H1 (cell line): ENCODE measurements around the gene CLDN34.

ENCODE experiments used
- CEBPB ChIP-seq: IDR thresholded peaks from 2 replicates; pipeline ENCODE4 v1.6.1; 2012; ENCODE audit warnings: low read depth, low read length
- TF ChIP-seq, protein P1 (sequence below), 3 experiments: IDR thresholded peaks; 1 replicate in 2 of 3; 2 replicates in 1 of 3; pipeline versions ENCODE4 v1.5.1 to v1.6.1; 2011; ENCODE audit warnings: low read length in 3 of 3, mild to moderate bottlenecking in 3 of 3, inconsistent platforms in 2 of 3, low read depth in 1 of 3, moderate library complexity in 1 of 3; ENCODE audit not compliant: insufficient read depth in 1 of 3; ENCODE audit errors: control extremely low read depth in 1 of 3

DNA sequence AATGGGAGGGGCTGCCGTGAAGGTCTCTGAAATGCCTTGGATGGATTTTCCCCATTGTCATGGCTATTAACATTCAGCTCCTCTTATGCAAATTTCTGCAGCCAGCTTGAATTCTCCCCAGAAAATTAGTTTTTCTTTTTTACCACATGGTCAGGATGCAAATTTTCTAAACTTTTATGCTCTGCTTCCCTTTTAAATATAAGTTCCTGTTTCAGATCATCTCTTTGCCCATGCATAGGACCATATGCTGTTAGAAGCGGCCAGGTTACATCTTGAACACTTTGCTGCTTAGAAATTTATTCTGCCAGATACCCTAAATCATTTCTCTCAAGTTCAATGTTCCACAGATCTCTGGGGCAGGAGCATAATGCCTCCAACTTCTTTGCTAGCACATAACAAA is 13.8 kb upstream of the CLDN34 start:
- TF ChIP-seq CEBPB: no peak
- TF ChIP-seq, protein P1, sequence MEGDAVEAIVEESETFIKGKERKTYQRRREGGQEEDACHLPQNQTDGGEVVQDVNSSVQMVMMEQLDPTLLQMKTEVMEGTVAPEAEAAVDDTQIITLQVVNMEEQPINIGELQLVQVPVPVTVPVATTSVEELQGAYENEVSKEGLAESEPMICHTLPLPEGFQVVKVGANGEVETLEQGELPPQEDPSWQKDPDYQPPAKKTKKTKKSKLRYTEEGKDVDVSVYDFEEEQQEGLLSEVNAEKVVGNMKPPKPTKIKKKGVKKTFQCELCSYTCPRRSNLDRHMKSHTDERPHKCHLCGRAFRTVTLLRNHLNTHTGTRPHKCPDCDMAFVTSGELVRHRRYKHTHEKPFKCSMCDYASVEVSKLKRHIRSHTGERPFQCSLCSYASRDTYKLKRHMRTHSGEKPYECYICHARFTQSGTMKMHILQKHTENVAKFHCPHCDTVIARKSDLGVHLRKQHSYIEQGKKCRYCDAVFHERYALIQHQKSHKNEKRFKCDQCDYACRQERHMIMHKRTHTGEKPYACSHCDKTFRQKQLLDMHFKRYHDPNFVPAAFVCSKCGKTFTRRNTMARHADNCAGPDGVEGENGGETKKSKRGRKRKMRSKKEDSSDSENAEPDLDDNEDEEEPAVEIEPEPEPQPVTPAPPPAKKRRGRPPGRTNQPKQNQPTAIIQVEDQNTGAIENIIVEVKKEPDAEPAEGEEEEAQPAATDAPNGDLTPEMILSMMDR (IDR thresholded peaks at IDR 0.05; ENCODE audit: control extremely low read depth in 1 of 3, insufficient read depth in 1 of 3, low read depth in 1 of 3, low read length in 3 of 3): no peak
